GM19328 (cell line): ENCODE data around the gene FAT1.
"Not testable (repeated sequence)": the region's sequence is repeated elsewhere in the genome, so short reads cannot be mapped to it uniquely, and the experiment has no call there.

Source experiments
- ATAC-seq: cut with Tn5 transposase; IDR thresholded peaks from one replicate; pipeline ENCODE4 v1.9.1; 2021; ENCODE audit warnings: mild to moderate bottlenecking, moderate library complexity; ENCODE audit not compliant: unreplicated experiment

FAT1 gene

GRCh38 chr4:186699298-186699697 is 24.4 kb downstream of the FAT1 start:
- ATAC-seq, result no peak

GRCh38 chr4:186698525-186698924 is 25.1 kb downstream of the FAT1 start:
- ATAC-seq, result no peak

GRCh38 chr4:186698028-186698427 is 25.6 kb downstream of the FAT1 start:
- no peak for ATAC-seq

DNA sequence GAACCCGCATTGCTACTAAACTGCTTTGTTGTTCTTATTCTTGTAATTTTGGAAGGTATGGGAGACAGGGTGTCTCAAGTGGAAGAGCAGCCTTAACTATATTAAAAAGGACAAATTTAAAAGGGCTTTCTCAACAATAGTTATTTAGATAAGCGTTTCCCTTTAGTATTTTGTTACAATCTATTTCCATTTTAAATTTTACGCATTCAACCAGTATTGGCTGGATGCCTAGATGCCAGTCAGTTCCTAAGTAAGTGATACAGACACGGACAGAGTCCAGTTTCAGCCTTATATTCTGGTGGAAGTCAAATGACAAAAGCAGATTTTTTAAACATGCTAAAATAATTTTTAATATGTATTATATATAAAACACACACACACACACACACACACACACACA is 28.3 kb downstream of the FAT1 start:
- ATAC-seq, result no peak

- ATAC-seq, result no peak
Measured at GRCh38 chr4:186693894-186694293, 29.8 kb downstream of the FAT1 start.

DNA sequence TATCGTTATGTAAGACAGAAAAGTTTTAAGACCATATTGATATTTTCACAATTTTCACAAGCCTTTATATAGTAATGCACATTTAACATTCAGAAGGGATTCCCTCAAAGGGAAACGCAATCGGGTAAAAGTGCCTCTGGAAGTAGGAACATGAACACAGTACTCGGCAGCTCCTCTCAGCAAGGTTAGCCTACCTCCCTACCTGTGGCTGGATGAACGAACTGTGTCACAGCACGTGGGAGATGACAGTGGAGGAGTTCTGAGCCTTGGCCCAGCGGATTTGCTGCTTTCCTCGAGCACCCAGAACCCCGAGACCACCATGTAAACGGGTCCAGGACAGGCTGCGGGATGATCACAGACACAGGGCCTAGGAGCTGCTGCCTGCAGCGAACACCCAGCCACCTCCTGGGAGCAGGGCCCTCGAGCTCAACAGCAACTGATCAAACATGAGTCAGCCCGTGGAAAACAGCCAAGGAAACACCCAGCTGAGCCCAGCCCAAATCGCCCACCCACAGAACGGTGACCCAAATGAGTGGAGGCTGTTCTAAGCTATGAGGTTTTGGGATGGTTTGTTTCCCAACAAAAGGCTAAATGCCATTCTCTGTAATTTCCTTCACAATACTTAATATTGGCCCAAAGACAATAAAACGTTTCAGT is 30.4 kb downstream of the FAT1 start:
- ATAC-seq, result no peak

DNA sequence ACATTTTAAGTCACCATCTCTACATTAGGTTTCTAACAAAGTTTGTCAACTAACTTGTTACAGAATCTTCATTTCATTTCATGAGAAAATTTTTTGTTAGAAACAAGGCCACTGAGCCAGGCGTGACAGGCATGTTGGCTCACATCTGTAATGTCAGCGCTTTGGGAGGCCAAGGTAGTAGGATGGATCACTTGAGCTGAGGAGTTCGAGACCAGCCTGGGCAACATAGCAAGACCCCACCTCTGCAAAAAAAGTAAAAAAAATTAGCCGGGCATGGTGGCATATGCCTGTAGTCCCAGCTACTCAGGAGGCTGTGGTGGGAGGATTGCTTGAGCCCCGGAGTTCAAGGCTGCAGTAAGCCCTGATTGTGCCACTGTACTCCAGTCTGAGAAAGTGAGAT is 32.3 kb downstream of the FAT1 start:
- no peak for ATAC-seq

DNA sequence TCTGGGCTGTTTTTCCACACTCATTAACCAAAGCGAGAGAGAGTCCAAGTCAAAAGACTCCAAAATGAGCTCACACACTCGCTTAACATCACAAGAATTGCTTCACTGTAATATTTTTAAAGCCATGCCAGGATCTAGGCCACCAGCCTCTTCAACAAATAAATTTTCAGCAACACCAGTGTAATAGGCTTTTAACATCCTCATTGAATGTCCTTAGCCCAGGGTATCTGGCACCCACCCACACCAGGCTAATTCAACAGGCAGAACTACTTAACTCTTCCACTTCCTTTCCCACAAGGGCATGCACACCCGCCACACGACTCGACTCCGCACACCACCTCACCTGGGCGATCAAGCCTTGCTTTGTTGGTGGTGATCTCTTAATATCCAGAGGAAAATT is 34.2 kb downstream of the FAT1 start:
- no peak for ATAC-seq

GRCh38 chr4:186688150-186688943 is 35.3 kb downstream of the FAT1 start:
- ATAC-seq, result no peak

- ATAC-seq, result no peak
Measured at GRCh38 chr4:186687265-186687664, 36.4 kb downstream of the FAT1 start.

DNA sequence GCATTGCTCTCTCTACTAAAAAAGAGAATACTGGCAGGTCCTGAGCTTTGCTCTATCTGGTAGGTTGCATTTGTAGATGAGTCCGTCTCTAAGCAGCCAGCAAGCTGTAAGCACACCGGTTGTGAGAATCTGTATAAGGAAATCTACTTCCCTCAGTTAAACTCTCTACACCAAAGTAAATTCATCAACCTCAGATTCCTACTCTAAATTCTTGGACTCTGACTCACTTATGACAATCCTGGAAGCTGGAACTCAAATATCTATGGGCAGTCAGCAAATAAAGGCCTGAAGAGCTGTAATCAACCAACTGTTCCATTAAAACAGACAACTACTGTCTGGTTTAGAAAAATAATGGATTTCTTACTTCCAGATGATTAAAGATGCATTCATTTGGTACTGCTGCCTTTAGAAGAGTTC is 37.9 kb downstream of the FAT1 start:
- ATAC-seq, result no peak

DNA sequence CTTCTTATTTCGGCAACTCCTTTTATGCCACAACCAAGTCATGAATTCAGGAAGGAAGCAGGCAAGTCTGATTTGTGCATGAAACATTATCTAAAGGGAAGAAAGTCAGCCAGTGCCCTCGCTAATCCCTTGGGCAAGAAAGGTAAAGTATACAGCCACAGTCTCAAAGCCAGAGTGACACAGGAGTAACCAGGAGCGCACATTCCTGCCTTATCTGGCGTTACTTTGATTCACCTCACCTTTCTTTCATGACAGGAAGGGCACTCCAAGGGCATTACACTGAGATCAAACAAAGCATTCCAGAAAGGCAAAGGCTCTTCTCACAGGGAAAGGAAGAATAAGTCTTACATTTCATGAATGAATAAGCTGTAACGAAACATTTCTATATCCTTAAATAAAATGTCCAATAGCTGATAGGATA is 38.8 kb downstream of the FAT1 start:
- no peak for ATAC-seq

- no peak for ATAC-seq
Measured at GRCh38 chr4:186684220-186684619, 39.4 kb downstream of the FAT1 start.

DNA sequence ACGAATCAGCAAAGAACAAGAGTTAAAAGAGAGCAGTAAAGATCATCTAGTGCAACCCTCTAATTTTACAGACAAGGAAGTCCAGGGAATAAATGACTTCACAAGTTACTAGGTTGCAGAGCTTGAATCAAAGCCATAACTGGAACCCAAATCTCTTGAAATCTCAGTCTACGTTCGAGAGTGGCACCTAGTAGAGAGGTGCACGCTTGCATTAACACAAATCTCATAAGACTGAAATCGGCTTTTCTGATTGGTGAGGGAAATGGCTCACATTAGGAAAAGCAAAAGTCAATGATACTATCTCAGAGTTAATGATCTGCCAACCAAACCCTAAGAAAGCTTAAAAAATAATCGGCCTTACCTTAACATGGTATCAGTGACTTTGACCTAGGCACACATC is 43.0 kb downstream of the FAT1 start:
- no peak for ATAC-seq

DNA sequence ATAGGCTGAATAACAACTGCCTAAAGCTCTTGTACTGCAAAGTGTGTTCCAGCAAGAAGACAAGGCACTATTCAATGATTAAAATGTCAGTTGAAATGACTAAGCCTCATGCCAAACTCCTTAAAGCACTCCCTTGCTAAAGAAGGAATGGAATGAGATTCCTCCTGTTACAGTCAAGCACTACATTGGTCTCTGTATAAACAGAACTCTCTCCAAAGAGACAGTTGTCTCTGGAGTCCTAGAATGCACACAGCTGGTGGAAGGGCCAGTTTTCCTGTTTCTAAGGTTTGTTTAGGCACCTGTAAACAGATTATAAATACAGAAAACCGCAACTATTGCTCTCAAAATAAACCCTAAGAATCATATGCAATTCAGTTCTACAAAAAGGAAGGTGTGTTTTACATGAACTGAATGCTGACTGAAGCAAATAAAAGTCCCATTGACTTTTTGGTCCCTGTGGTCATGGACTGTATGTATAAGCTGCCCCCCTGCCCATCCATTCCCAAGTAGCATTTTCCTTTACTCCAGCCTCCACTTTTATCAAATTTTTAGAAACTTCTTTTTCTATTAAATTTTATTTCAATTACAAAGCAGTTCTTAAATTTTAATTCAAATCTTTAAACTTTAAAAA is 47.0 kb downstream of the FAT1 start:
- ATAC-seq, result no peak

DNA sequence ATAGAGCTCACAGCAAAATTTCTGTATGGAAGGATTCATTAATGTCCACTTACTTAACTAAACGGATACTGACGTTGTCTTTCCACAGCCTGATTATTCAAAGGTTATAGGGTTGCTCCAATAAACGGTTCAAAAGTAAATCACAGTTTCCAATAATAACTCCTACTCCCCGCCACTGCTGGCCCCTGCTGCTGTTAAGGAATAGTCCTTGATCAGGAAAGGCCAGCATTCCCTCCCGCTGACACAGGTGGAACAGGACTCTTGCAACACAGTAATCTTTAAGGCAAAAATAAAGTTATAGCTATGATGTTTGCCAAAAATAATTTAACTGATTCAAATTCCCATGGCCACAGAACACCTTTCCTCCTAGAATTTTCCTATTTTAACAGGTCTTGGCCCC is 53.9 kb downstream of the FAT1 start:
- ATAC-seq, result no peak

DNA sequence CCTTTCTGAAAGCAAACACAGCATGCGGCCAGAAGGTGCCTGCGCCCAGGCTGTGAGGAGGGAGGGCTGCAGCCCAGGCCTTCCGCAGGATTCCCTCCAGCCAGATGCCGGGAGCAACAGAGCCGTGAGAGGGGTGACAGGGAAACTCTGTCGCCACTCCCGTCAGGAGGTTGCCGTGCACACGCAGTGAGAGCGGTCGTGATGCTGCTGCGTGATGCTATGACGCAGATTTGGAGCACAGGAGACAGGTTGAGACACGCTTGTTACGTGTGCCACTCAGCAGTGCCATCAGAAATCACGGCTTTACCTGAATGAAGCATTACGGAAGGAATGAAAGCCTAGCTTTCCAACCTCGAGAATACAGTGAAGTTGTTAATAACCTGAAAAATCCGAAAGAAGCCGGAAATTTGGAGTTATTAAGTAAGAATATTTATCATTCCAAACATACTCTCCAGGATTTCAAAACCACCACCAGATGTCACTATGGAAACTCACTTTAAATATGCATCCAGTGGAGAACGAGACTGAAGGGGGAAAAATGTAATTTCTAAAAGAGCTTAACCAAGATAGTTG is 54.4 kb downstream of the FAT1 start:
- ATAC-seq, result no peak

DNA sequence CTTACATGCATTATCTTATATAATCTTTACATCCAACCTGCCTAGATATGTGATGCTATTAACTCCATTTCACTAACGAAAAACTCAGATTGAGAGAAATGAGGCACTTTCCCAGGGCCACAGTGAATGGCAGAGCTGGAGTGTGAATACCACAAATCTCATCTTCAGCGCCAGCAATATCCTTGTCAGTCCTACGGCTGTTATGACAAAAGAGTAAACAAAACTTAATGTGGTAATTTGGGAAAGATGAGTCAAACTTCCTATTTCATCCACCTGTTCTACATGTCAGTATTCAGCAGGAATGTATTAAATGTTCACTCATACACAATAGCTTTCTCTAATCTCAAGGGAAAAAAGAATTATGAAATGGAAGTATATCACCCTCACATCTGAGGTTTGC is 56.9 kb downstream of the FAT1 start:
- ATAC-seq, result no peak

DNA sequence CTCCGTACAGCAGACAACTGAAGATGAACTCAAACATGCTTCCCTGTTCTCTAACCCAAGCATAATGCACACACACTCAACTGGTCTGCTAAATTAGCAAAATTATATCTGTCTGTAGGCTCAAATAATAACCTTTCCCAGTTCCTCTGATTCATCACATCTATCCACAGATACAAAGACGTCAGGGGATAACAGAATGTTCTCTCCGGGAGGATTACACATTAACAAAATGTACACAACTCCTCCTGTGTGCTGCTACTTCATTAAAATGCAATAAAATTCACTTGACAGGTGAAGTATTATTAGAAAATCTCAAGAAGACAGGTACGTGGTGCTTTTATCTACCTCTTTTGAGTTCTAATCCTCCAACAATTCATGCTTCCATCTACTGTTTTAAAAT is 57.4 kb downstream of the FAT1 start:
- ATAC-seq, result no peak

DNA sequence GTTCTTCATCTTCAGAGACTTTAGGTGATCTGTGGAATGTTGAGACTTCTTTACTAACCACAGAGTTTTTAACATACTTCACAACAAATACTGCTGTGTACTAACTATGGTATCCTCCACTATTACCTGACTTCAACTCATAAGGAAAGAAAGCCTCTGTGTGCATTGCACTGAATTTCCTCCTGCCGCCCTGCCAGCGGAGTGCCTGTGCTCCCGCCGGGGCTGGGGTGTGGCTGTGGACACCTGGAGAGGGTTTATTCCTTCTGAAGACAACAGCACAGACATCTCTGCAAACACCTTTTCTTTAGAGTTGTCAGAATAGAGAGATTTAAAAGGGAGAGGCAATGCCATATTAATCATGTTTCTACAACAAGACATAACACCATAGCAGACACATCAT is 63.3 kb downstream of the FAT1 start:
- ATAC-seq, result no peak

DNA sequence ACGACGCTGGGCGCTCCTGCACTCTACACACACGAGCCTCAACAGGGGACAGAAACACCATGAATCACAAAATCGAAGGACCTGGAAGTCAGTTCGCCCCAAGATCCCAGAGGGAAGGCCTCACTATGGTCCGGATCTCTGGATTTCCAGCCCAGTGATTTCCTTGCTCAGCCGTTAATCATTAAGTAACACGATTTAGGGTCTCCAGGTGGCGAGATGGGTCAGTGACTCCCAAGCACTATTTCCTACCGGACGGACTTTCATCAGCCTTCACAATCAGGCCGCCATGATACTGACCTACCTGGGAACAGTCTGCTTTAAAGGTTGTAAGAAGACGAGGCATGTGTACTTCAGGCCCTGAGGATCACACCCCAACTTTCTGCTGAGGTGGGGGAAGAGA is 63.7 kb downstream of the FAT1 start:
- no peak for ATAC-seq

DNA sequence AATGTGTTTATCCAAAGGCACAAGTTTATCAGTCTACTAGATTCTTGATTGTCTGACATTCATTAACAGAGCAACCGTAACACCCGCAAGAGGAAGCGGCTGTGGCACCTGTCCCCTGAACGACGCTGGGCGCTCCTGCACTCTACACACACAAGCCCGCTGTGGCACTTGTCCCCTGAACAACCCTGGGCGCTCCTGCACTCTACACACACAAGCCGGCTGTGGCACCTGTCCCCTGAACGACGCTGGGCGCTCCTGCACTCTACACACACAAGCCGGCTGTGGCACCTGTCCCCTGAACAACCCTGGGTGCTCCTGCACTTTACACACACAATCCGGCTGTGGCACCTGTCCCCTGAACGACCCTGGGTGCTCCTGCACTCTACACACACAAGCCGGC is 64.2 kb downstream of the FAT1 start:
- not testable (repeated sequence) for ATAC-seq
